Mucosa of gallbladder (tissue), 1 donor: Measurements from ENCODE around the gene FHL3. TPM values are rescaled to one million over a fixed set of nuclear protein-coding genes. Genes with fewer than 3 reads are reported as not detected.

ENCODE experiments used
- DNase-seq: peaks from one replicate; pipeline ENCODE4 v3.0.0-alpha.2; 2020; ENCODE audit warnings: low spot score
- total RNA-seq: library from RNA; stranded (reverse); gene quantifications from one replicate; pipeline ENCODE4 v1.2.1, GENCODE V29; 2021
- donor health status: DM: no; HTN: no; CAD: no.

Gene FHL3
- total RNA-seq, 1 donor from 2014 or later = 11.2 TPM

- DNase-seq = no peak
Observed at GRCh38 chr1:38014171-38014570, 8.9 kb upstream of the FHL3 start.

- no peak for DNase-seq
Observed at GRCh38 chr1:38013227-38013622, 7.9 kb upstream of the FHL3 start.

DNA sequence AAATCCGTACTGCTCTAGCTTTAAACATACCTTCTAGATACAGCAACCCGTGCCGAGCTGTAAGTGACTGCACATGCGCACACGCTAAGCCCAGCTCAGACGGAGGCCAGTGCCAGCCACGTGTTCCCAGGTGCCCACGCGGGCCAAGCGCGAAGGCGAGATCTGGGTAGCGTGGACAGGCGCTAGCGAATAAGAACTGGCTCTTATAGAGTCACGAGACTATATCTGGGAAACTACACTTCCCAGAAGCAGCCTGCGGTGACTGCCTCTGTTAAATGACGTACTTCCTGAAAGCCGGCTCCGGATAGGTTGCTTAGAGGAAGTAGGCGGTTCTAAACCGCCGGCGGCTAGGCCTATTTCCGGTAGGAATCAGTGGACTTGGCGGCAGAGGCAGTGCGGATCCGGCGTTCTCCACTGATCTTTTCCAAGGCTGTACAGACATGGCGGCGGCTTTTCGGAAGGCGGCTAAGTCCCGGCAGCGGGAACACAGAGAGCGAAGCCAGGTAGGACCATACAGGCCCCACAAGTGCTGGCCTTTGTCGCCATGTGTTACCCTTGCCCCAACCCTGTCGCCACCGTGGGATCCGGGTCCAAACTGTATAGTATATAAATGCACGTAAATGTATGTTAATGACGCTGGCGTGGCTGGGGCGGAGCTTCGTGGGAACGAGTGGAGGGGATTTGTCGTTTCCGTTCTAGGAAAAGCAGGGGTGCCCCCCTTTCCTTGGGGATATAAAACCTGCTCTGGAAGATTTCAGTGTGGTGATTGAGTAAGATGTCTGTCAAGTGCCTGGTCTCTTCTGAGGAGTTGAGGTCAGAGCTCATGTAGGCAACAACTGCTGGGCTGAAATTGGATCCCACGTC, 7.3 kb upstream of the FHL3 start, which contains the start of gene UTP11:
UTP11 (plus strand) TSS at position 372 of the 864 bp plus-strand sequence; CDS start at position 441, 69 bp downstream.
- peak; percentile 97 for DNase-seq

DNA sequence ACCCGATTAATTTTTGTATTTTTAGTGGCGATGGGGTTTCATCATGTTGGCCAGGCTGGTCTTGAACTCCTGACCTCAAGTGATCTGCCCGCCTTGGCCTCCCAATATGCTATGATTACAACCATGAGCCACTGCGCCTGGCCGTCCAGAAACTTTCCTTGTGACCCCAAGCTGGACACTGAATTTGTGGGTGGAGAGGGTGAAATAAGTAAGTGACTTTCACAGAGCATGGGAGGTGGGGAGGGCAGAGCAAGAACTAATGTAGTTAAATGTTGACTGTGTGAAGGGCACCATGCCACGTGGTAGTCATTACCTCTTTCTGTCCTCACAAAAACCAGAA, 4.5 kb upstream of the FHL3 start:
- no peak for DNase-seq

- DNase-seq = no peak
Observed at GRCh38 chr1:38009088-38009840, 4.0 kb upstream of the FHL3 start.

GRCh38 chr1:38006008-38006828, 904 bp upstream of the FHL3 start:
- no peak for DNase-seq

GRCh38 chr1:38004284-38005108, 818 bp downstream of the FHL3 start:
- no peak for DNase-seq

- DNase-seq = no peak
Observed at GRCh38 chr1:38003261-38004250, 1.8 kb downstream of the FHL3 start.

DNA sequence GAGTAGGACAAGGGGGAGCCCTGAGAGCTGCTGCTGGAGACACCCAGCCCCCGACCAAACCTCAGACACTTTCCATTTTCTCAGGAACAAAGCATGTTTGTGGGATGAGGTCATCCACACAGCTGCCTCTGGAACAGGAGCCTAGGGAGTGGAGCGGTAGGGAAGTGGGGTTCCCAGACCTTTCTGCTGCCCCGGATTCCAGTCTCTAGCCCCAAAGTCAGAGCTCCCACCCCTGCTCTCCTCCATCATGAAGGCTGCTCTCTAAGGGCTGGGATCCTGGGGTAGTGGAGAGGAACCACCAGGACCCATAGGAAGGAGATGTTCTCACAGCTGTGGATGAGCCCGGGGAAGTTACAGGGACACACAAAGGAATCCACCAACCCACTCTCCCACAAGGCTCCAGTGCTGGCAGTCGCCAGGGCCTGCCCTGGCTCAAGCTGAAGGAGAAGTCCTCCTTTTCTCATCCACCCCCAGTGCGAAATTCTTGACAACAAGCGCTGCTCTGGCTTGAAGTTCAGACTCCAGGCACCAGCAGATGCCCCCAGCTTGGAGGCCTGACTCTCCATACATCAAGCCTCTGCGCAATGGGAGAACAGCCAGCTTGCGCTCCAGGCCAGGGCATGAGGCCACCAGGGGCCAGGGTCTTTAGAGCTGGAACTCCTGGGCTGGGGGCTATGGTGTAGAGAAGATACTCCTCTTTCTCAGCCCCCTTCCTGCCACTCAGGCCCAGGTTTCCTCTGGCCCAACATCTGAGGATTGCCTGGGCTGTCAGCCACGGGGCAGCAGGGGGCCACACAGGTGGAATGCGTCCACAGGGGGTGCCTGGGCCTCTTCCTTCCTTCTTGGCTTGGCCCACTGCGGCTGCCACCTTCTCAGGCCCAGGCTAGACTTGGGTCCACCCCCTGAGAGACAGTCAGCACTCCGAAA, 4.5 kb downstream of the FHL3 start:
- DNase-seq = no peak

- DNase-seq = no peak
Observed at GRCh38 chr1:38000233-38000528, 5.1 kb downstream of the FHL3 start.

DNA sequence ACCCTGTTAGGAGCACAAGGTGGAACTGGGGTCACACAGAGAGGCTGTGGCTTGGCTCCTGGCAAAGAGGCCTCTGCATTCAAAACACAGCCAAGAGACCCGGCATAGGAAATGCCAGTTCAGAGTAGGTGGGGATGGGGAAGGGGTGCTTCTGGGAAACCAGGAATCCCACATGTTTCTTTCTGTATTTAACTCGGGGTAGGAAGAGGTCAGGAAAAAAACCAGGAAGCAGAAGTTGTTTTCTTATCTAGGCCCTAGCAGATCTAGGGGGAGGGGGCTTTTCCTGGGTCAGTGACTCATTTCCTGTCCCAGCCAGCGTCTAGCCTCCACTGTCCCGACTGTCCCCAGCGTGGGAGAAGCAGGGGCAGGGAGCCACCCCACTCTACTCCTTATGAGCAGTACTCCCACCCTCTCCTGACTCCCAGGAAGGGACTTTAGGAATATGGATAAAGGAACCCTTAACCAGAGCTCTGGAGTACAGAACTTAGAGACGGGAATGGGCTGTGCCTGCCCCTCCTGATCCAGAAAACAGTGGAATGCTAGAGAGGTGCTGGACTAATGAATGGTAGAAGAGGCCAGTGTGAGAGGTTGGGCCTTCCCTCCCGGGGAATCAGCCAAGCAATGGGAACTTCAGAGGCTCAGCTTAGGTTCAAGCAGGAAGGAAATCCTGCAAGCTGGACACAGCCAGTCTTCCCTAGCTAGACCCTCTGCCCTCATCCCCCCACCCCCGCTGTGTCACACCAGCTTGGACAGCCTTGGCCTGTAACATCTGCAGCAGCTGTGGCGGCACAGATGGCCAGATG, 5.7 kb downstream of the FHL3 start:
- no peak for DNase-seq

GRCh38 chr1:37998913-37999429, 6.3 kb downstream of the FHL3 start:
- DNase-seq = no peak

DNA sequence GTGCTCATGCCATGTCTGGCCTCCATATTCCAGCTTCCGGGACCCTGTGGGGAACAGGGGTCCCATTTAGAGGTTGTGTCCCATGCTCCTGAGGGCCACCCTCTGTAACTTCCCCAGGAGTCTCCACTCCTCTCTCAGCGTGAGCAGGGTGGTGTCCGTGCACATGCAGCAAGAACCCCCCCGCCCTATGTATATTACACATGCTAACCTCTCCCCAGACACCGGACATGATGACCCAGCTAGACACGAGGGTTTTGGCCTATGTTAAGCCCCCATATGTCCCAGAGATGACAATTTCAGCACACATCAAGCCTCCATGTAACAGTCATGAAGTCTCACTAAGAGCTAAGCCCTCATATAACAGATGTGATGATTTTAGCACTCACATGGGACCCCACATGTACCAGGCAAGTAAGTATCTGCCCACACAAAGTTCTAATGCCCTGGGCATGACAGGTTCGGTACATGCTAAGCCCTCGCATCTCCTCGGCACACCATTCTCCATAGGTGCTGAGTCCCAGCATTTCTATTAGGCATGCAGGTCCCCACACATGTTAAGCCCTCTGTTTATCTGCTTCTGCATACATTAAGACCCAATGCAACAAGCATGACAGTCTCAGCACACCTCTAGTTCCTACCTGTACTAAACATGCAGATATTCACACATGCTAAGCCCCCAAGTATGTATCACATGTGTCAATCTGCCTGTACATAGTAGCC, 7.1 kb downstream of the FHL3 start:
- DNase-seq = no peak

DNA sequence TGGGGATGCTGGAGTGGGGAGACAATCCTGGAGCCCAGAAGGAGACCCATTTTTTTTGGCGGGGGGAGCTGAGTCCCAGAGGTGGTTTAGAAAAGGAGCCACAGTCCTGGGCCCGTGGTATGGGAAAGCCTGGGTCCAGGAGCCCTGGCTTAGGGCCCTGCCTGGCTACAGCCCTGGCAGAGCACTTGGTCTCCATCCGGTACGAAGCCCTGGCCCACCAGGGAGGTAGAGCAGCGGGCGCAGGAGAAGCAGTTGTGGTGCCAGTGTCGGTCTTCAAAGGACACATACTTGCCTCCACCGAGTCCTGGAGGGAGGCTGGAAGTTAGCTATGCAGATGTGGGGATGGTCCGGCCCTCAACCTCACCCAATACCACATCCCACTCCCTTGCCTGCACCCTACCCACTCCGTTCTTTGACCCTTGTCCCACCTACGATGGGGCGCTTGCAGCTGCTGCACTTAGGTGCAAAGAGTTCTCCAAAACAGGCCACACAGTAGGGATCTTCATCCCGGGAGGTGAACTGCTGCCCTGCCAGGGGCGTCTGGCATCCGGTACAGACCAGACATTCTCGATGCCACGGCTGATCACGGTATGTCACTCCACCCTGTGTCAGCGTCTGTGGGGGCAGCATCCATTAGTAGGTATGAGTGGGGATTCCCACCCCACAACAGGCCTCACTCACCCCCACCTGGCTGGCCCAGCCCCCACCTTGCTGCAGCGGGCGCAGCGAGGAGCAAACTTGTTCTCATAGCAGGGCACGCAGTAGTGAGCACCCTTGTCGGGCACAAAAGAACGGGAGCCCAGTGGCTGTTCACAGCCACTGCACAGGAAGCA, 7.8 kb downstream of the FHL3 start:
- DNase-seq = no peak

DNA sequence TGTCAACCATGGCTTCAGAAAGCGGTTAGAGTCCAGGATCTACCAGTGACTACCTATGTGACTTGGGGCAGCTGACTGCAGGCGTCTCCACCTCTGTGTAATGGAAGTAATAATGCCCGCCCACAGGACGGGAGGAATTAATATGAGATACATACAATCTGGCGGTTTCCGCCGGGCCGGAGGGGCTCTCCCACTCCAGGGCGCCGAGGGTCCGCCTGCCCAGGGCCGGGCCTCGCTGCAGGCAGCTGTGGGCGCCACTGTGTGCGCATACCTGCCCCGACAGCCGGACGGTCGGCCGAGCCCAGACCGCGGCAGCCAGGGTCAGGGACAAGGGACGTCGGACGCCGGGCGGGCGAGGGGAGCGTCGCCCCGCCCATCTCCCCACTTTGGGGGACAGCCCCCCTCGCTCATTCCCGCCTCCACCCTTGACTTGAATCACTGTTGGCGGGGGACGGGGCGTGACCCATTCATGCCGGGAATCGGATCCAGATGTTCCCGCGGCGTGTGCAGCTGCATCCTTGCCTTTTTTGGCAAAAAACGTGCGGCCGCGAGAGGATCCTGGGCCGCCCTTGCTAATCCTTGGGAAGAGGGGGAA, 9.5 kb downstream of the FHL3 start:
- DNase-seq = peak; percentile 56
